ENCODE results near the gene ZBED2.

DNA sequence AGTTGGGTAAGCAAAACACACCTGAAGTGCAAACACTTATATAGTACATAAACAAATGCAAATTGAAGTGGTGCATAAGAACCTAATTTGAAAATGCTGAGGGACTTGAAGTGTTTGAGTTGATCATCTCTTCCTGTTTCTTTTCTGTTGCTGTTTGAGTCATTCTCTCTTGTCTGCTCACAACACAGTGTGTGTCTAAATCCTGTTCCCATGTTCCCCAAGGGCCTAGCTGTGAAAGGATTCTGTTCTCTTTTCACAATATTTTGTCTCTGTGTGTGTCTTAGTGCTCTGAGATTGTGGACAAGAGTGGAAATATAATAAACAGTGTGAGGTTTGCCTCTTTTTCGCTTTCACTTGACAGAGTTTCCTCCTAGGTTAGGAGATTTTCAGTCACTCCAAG lies 47.1 kb downstream of the ZBED2 start:
- TF ChIP-seq EZH2 (IDR thresholded peaks at IDR 0.05; ENCODE audit: borderline replicate concordance, low read depth, low read length, severe bottlenecking) (no peak), POLR2A (IDR thresholded peaks at IDR 0.05; ENCODE audit: low read depth, low read length) (no peak), CTCF (IDR thresholded peaks at IDR 0.05; ENCODE audit: extremely low read depth in 1 of 2, insufficient read depth in 1 of 2, low read depth in 1 of 2, low read length in 2 of 2) (no peak), MYC (IDR thresholded peaks at IDR 0.05; ENCODE audit: low read depth, low read length) (no peak), FOS (IDR thresholded peaks at IDR 0.05; ENCODE audit: borderline replicate concordance, insufficient read depth, low read length) (no peak), MAX (IDR thresholded peaks at IDR 0.05; ENCODE audit: insufficient read depth, insufficient read length) (no peak), POLR2AphosphoS5 (IDR thresholded peaks at IDR 0.05; ENCODE audit: insufficient read depth, low read depth, low read length) (no peak), JUN (IDR thresholded peaks at IDR 0.05; ENCODE audit: borderline replicate concordance, insufficient read depth, insufficient read length, low read depth) (no peak)

All from endothelial cell of umbilical vein (primary cell).